ENCODE data around the gene DLL3. TPM values are rescaled to one million over a fixed set of nuclear protein-coding genes. Genes with fewer than 3 reads are reported as not detected.

The DLL3 gene
- total and polyA plus RNA-seq, 4 donors, result not detected

GRCh38 chr19:39506944-39507714 is 8.4 kb downstream of the DLL3 start:
- peak overlapping the region in 1 of 3 donors; percentile 43 for H3K4me3 ChIP-seq (ENCODE audit: low read depth in 1 of 3, low read length in 3 of 3)
- H3K27me3 ChIP-seq (ENCODE audit: control insufficient read depth in 4 of 4, insufficient read depth in 4 of 4, low read length in 3 of 4), result peaks cover 2 to 19% (median 7%) of the 10 kb centered on the region in 4 donors
- no peak for DNase-seq (ENCODE audit: low spot score)
- TF ChIP-seq SP1 (IDR thresholded peaks at IDR 0.05) (no peak), EGR1 (IDR thresholded peaks at IDR 0.05; ENCODE audit: low read depth in 2 of 2) (no peak), YY1 (IDR thresholded peaks at IDR 0.05) (no peak), HNF4A (conservative IDR thresholded peaks at IDR 0.05) (no peak), NR2F2 (IDR thresholded peaks at IDR 0.05) (no peak), CTCF (IDR thresholded peaks at IDR 0.05; ENCODE audit: low read depth, low read length, missing input control) (no peak), JUND (IDR thresholded peaks at IDR 0.05) (no peak), ZBTB33 (IDR thresholded peaks at IDR 0.05) (no peak), FOXA1 (IDR thresholded peaks at IDR 0.05) (no peak)
- no peak overlapping the region for H3K27ac ChIP-seq (ENCODE audit: low read depth in 1 of 2, low read length in 2 of 2)
- no peaks in the 10 kb centered on the region for H3K36me3 ChIP-seq (ENCODE audit: control insufficient read depth in 4 of 4, insufficient read depth in 3 of 4, low read depth in 1 of 4, low read length in 3 of 4)
- H3K9me3 ChIP-seq (ENCODE audit: control insufficient read depth in 4 of 4, low read length in 3 of 4), result no peaks in the 10 kb centered on the region
- WGBS, result 5% methylated on average over 96 of the region's 96 CpGs
- H3K9ac ChIP-seq (ENCODE audit: low read depth in 1 of 2, low read length in 2 of 2), result no peak overlapping the region
- H3K4me1 ChIP-seq (ENCODE audit: control insufficient read depth in 4 of 4, insufficient read depth in 4 of 4, low read length in 3 of 4), result peaks cover 2 to 14% (median 12%) of the 10 kb centered on the region in 4 donors

- Histone ChIP-seq H3K27me3 (ENCODE audit: control insufficient read depth in 4 of 4, insufficient read depth in 4 of 4, low read length in 3 of 4) (peaks cover 2 to 19% (median 7%) of the 10 kb centered on the region in 4 donors), H3K9me3 (ENCODE audit: control insufficient read depth in 4 of 4, low read length in 3 of 4) (no peaks in the 10 kb centered on the region)
- TF ChIP-seq HNF4G (IDR thresholded peaks at IDR 0.05) (no peak), GABPA (IDR thresholded peaks at IDR 0.05 in 1 of 2, conservative IDR thresholded peaks at IDR 0.05 in 1 of 2) (no peak)
Observed at GRCh38 chr19:39507715-39508364, 9.1 kb downstream of the DLL3 start.

GRCh38 chr19:39508629-39509028 is 9.9 kb downstream of the DLL3 start:
- H3K27ac ChIP-seq (ENCODE audit: low read depth in 1 of 2, low read length in 2 of 2), result no peak overlapping the region
- H3K9ac ChIP-seq (ENCODE audit: low read depth in 1 of 2, low read length in 2 of 2), result no peak overlapping the region
- no peak for DNase-seq (ENCODE audit: low spot score)
- H3K9me3 ChIP-seq (ENCODE audit: control insufficient read depth in 4 of 4, low read length in 3 of 4), result peaks cover 0 to 2% (median 0%) of the 10 kb centered on the region in 4 donors
- H3K4me3 ChIP-seq (ENCODE audit: low read depth in 1 of 3, low read length in 3 of 3), result no peak overlapping the region
- WGBS, result 76% methylated on average over 9 of the region's 9 CpGs
- H3K4me1 ChIP-seq (ENCODE audit: control insufficient read depth in 4 of 4, insufficient read depth in 4 of 4, low read length in 3 of 4), result peaks cover 2 to 8% (median 8%) of the 10 kb centered on the region in 4 donors
- H3K27me3 ChIP-seq (ENCODE audit: control insufficient read depth in 4 of 4, insufficient read depth in 4 of 4, low read length in 3 of 4), result peaks cover 0 to 19% (median 6%) of the 10 kb centered on the region in 4 donors
- H3K36me3 ChIP-seq (ENCODE audit: control insufficient read depth in 4 of 4, insufficient read depth in 3 of 4, low read depth in 1 of 4, low read length in 3 of 4), result no peaks in the 10 kb centered on the region
- TF ChIP-seq YY1 (IDR thresholded peaks at IDR 0.05), result no peak
- no peak for TF ChIP-seq MAX (IDR thresholded peaks at IDR 0.05)
- TF ChIP-seq CTCF (IDR thresholded peaks at IDR 0.05; ENCODE audit: low read depth, low read length, missing input control), result no peak
- TF ChIP-seq JUND (IDR thresholded peaks at IDR 0.05), result no peak
- TF ChIP-seq FOXA2 (IDR thresholded peaks at IDR 0.05), result no peak
- no peak for TF ChIP-seq RAD21 (IDR thresholded peaks at IDR 0.05)
- no peak for TF ChIP-seq HNF4A (conservative IDR thresholded peaks at IDR 0.05)
- no peak for TF ChIP-seq SP1 (IDR thresholded peaks at IDR 0.05)
- no peak for TF ChIP-seq RXRA (IDR thresholded peaks at IDR 0.05)
- no peak for TF ChIP-seq ZBTB33 (IDR thresholded peaks at IDR 0.05)
- TF ChIP-seq GABPA (IDR thresholded peaks at IDR 0.05 in 1 of 2, conservative IDR thresholded peaks at IDR 0.05 in 1 of 2), result no peak
- TF ChIP-seq HNF4G (IDR thresholded peaks at IDR 0.05), result no peak
- no peak for TF ChIP-seq FOXA1 (IDR thresholded peaks at IDR 0.05)

More at GRCh38 chr19:39507715-39508364, 9.1 kb downstream of the DLL3 start:
- H3K4me1 ChIP-seq (ENCODE audit: control insufficient read depth in 4 of 4, insufficient read depth in 4 of 4, low read length in 3 of 4), result peaks cover 2 to 13% (median 11%) of the 10 kb centered on the region in 4 donors
- no peak overlapping the region for H3K9ac ChIP-seq (ENCODE audit: low read depth in 1 of 2, low read length in 2 of 2)
- H3K4me3 ChIP-seq (ENCODE audit: low read depth in 1 of 3, low read length in 3 of 3), result no peak overlapping the region
- H3K27ac ChIP-seq (ENCODE audit: low read depth in 1 of 2, low read length in 2 of 2), result no peak overlapping the region
- H3K36me3 ChIP-seq (ENCODE audit: control insufficient read depth in 4 of 4, insufficient read depth in 3 of 4, low read depth in 1 of 4, low read length in 3 of 4), result no peaks in the 10 kb centered on the region
- DNase-seq (ENCODE audit: low spot score), result no peak
- 35% methylated on average over 24 of the region's 24 CpGs for WGBS

All from liver (tissue), 9 donors.